Ishikawa (cell line): Measurements from ENCODE around the gene YDJC.

Experiments used
- CEBPB ChIP-seq: IDR thresholded peaks from 2 replicates; pipeline ENCODE4 v1.6.1; 2012
- CREB1 ChIP-seq: IDR thresholded peaks from 2 replicates; pipeline ENCODE4 v1.6.1; 2012; ENCODE audit warnings: low read depth
- EGR1 ChIP-seq: IDR thresholded peaks from 2 replicates; pipeline ENCODE4 v1.6.1; 2012
- EP300 ChIP-seq: IDR thresholded peaks from 2 replicates; pipeline ENCODE4 v1.6.1; 2012; ENCODE audit warnings: borderline replicate concordance
- FOXM1 ChIP-seq: IDR thresholded peaks from 2 replicates; pipeline ENCODE4 v1.6.1; 2012; ENCODE audit warnings: low read depth, borderline replicate concordance
- MAX ChIP-seq: IDR thresholded peaks from 2 replicates; pipeline ENCODE4 v1.6.1; 2012
- RAD21 ChIP-seq: IDR thresholded peaks from 2 replicates; pipeline ENCODE4 v1.6.1; 2012; ENCODE audit warnings: low read depth
- REST ChIP-seq: IDR thresholded peaks from 2 replicates; pipeline ENCODE4 v1.6.1; 2012; ENCODE audit warnings: low read depth, mild to moderate bottlenecking
- TAF1 ChIP-seq: IDR thresholded peaks from 2 replicates; pipeline ENCODE4 v1.6.1; 2012; ENCODE audit warnings: low read depth, mild to moderate bottlenecking
- TCF12 ChIP-seq: IDR thresholded peaks from 2 replicates; pipeline ENCODE4 v1.6.1; 2012; ENCODE audit warnings: low read depth
- TEAD4 ChIP-seq: IDR thresholded peaks from 2 replicates; pipeline ENCODE4 v1.6.1; 2012
- USF1 ChIP-seq: IDR thresholded peaks from 2 replicates; pipeline ENCODE4 v1.6.1; 2012

GRCh38 chr22:21626735-21627469, 2.9 kb downstream of the YDJC start:
- no peak for TF ChIP-seq EP300
- TF ChIP-seq CEBPB: no peak
- no peak for TF ChIP-seq EGR1
- TF ChIP-seq USF1: no peak
- TF ChIP-seq TCF12: no peak
- TF ChIP-seq RAD21: no peak
- TF ChIP-seq REST: no peak
- no peak for TF ChIP-seq MAX
- TF ChIP-seq CREB1: no peak
- no peak for TF ChIP-seq TAF1
- no peak for TF ChIP-seq FOXM1
- no peak for TF ChIP-seq TEAD4
